NCI-H1092 treated with DMSO at 0.1 percent for 48 hours (cell line): ENCODE data around the gene CLEC14A.

Experiments used
- DNase-seq: peaks from one replicate; lab custom pipeline; 2025; lab: John Stamatoyannopoulos, UW

Gene CLEC14A, protein sequence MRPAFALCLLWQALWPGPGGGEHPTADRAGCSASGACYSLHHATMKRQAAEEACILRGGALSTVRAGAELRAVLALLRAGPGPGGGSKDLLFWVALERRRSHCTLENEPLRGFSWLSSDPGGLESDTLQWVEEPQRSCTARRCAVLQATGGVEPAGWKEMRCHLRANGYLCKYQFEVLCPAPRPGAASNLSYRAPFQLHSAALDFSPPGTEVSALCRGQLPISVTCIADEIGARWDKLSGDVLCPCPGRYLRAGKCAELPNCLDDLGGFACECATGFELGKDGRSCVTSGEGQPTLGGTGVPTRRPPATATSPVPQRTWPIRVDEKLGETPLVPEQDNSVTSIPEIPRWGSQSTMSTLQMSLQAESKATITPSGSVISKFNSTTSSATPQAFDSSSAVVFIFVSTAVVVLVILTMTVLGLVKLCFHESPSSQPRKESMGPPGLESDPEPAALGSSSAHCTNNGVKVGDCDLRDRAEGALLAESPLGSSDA

DNA sequence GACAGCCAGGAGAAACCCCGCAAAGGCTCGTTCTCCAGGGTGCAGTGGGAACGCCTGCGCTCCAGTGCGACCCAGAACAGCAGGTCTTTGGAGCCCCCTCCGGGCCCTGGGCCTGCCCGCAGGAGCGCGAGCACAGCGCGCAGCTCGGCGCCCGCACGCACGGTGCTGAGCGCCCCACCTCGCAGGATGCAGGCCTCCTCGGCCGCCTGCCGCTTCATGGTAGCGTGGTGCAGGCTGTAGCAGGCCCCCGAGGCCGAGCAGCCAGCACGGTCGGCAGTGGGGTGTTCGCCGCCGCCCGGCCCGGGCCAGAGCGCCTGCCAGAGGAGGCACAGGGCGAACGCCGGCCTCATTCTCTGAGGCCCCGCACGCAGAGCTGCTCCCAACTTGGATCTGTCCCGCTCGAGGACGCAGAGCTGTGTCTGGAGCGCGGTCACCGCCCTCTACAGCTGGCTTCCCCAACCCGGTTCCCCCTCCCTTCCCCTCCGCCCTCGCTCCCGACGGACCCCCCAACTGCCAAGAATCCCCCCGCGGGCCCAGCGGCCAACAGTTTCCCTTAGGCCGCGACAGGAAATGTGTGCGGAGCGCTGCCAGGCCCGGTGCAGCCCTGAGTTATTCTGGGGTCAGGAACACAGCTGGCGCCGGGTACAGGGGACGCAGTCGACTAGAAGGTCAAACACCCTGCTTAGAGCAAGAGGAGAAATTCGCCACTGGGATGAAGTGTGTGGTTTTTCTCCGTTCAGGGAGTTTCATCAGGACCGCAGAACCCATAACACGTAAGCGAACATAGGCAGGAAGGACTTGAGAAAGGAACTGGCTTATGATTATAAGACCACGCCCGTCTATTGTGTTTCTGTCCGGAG lies at the start of gene CLEC14A:
CLEC14A (minus strand) TSS at position 421 of the 860 bp plus-strand sequence; CDS start at position 350, 71 bp downstream.
- DNase-seq = no peak

DNA sequence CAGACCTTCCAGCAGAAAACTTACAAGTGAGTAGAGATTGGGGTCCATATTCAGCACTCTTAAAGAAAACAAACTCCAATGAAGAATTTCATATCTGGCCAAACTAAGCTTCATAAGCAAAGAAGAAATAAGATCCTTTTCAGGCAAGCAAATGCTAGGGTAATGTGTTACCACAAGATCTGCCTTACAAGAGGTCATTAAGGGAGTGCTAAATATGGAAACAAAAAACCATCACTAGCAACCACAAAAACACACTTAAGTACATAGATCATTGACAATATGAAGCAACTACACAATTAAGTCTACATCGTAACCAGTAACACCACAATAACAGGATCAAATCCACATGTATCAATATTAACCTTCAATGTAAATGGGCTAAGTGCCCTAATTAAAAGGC lies 47.1 kb upstream of the CLEC14A start:
- no peak for DNase-seq

DNA sequence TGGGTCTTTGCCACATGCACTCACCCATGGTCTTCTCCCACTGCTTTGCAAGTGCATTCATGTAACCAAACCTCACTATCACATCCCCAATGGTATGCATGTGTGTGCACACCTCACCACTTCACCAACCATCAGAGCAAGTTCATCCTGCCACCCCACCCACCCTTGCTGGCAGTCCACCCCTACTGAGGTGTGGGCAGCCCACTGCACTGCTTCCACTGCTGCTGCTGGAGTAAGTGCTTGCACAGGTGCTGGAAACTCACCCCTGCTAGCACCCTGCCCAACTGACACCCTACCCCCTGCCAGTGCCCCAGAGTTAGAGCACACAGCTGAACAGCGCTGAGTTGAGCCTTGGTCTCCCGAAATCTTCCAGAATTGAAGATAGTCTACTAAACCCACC lies 46.1 kb upstream of the CLEC14A start:
- no peak for DNase-seq

DNA sequence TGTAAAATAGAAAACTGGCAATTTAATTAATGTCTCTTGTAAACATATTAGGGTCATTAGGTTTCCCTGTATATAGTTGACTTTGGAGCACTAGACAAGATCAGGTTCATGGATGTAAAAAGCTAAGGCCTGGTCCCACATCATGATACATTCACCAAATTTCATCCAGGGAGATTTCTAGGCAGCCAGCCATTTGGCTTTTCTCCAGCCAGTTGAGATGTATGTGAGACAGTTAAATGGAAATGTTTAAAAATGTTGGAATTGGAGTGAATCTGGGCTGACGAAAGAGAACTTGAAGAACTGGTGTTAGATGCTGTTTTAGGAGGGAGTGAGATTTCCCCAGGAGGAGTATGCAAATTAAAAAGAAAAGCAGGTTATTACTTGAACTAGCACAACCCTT lies 41.8 kb upstream of the CLEC14A start:
- DNase-seq = no peak

DNA sequence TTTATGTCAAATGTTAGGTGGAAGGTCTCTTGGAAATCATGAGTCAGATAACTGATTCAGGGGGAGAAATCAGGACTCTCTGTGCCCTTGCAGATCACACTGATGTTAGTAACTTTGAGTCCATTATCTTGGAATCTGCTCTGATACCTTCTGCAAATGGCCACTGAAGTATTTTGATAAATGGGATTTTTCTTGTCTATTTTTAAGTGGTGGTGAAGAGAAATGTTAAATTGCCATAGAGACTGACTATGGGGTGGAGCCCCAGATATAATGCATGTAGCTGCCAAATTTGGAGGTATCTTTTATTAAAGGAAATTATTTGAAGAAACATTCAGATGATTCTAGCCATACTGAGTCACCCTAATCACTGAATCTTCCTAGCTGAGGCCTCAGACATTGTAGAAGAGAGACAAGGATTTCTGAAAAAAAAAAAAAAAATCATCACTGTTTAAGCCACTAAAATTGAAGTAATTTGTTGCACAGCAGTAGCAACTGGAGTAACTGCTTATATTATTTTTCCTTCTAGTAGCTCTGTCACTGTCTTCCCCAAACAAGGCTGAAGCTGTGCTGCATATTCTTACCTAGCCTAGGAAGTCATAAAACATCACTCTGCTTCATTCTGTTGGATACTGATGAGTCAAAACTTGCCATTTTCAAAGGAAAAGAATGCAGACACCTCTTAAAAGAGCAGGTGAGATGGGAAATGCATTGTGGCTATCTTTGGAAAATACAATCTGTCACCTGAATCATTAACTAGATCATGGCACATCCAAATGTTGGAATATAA lies 36.0 kb upstream of the CLEC14A start:
- DNase-seq = no peak

DNA sequence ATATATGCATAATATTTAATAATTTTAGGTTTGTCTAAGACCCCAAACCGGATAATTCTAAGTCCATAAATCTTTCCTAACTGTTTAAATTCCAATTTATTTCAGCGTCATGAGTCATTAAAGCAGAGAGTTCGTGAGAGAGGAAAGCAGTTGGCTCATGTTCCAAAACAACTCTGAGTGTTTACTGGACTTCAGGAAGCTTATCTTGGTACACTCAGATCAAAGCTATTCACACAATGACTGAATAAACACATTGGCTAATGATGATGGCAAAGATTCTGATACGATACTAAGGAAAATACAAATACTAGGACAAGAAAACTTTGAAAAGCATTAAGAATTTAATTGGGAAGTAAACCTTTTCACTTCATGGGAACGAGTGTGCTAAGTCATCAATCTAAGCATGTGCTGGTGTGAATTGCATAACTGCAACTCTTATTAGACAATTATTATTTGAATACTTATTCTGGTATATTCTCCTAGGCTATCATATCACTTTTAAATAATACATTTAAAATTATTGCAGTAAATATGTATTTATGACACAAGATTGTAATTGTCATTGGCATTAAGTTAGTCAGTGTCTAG lies 34.8 kb upstream of the CLEC14A start:
- no peak for DNase-seq

DNA sequence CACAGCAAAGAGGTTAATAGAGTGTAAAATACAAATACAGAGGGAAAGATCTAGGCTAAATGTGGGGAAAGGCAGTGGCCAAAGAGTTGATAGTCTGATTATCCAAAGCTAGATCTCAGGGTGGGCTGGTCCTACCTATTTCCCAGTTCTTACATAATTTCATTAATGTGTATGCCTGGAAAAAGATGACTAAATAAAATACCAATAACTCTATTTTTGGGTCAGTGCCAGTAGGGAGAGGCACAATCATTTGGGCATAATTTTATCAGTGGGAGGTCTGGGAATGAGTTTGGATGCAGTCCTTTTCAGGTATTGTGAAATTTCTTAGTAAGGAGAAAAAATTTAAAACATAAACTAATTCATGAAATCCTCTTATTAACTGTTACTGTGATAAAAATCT lies 30.6 kb upstream of the CLEC14A start:
- DNase-seq = no peak

DNA sequence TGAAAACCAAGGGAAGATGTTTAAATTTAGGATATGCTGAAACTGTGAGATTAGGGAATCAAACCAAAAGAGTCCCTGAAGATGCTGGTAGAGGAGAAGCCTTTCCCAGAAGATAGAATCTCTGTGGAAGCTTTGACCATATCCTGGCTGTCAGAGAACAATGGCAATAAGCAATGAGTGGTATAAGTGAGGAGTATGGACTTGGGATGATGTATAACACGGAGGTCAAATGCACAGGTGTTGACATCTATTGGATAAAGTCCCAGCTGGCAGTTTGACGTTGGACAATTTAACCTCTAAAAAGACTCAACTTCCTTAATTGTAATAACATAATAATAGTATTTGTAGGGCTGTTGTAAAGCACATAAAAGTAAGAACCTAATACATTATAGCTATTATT lies 30.1 kb upstream of the CLEC14A start:
- DNase-seq = no peak

DNA sequence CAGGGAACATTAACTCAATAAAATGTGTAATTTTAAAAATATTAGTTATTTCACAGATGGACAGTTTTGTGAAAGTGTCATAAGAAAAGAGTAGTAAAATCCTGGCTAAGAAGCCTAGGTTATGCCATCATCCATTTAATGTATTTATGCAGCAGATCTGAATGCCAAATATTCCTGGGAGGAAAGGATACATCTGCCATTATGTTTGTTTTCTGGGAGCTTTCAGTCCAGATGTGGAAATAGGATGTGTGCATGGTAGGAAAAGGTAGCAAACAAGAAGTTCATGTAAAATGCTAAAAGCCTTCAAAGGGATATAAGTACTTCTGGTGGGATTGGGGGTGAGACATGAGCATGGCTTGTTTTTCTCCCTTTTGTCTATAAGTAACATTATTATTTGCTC lies 27.0 kb upstream of the CLEC14A start:
- DNase-seq = no peak

DNA sequence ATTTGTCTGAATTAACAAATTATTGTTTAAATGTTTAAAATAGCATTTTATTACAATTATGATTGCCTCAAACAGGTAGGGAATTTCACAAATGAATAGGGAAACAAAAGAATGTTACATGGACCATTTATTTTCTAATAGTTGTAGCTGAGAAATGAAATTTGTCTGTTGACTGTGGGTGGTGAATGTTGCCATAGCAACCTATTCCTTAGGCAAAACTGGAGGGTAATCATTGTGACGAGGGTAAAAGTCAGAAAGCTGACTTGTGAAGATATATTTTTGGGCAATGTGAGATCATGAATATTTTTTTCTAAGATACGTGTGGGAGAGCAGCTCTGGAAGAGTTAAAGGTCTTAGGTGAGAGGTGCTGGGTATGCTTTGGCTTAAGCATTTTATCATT lies 24.2 kb upstream of the CLEC14A start:
- DNase-seq = no peak

DNA sequence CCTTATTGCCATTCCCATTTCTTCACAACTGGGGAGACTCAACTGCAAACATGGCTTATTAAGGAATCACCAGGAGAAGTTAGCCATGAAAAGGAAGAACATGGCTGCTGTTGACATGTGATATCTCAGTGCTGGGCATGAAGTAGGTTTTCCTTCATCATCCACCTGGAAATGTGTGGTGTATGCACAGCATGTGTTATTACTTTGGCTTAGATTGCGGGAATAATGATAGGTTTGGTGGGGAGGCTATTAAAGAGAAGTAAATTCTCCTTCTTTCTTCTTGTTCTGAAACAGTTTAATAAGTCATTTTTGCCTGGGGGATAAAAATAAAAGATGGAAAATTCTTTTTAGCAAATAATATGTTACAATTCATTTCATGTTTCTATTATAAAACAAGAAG lies 23.7 kb upstream of the CLEC14A start:
- DNase-seq = no peak

DNA sequence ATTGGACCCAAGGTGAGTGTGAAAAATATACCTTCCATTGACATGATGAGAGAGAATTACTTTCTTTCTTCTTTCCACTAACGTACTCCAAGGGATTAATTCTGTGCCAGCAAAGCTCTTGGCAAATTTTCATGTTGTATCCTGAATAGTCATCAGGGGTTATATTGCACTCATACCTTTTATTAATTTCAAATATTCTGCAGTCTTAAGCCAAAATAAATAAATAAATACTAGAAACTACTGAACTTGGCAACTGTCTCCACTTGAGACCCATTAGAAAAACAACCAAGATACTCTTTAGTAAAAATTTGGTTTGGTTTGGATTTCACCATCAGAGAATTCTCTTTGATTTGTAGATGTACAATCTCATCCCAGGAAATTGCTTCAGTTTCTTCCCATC lies 22.1 kb upstream of the CLEC14A start:
- peak; percentile 78 for DNase-seq

DNA sequence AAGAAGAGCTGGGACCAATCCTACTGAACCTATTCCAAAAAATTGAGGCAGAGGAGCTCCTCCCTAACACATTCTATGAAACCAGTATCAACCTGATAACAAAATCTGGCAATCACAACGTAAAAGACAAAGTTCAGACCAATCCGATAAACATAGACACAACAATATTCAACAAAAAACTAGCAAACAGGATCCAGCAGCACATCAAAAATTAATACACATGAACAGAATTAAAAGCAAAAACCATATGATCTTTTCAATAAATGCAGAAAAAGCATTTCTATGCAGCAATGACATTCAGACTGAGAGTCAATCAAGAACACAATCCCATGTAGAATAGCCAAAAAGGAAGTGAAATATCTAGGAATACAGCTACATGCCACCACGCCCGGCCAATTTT lies 7.0 kb upstream of the CLEC14A start:
- DNase-seq = no peak

DNA sequence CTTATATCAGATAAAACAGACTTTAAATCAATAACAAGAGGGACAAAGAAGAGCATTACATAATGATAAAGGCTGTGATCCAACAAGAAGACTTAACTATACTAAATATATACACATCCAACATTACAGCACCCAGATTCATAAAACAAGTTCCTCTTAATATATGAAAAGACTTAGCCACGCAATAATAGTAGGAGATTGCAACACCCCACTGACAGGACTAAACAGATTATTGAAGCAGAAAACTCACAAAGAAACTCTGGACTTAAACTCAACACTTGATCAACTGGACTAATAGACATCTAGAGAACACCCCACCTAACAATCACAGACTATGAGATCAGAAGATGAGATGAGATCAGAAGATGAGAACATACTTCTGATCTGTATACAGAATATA lies 5.7 kb upstream of the CLEC14A start:
- DNase-seq = no peak

DNA sequence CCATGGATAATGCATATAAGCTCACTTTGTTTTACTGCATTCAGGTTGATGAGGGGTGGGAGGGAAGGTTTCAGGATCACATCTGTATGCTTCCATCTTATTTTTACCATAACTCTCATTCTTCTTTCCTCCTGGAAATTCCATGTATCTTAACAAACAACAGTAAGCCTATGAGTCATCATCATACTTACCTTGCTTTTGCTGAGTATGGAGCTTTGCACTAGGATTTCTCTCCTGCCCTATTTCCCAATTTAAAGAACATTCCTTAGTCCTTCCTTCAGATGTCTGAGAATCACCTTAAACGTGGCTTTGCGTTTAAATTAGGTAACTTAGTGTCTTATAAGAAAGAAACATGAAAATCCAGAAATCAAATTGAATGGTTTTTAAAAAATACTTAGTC lies 1.6 kb upstream of the CLEC14A start:
- DNase-seq = no peak

DNA sequence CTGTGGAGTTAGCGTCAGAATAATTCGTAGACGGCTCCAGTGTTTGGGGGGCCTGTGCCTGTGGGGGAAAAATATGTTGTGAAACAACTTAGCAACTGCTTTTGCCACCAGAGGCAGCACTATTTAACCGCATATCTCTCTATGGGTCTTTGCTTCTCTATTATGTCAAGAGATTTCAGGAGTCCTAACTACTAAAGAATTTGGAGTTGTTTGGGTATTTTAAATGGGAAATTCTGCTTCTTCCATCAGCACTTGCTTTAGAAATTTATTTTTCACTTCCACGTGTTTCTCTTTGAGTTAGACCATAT lies 594 bp upstream of the CLEC14A start:
- no peak for DNase-seq

DNA sequence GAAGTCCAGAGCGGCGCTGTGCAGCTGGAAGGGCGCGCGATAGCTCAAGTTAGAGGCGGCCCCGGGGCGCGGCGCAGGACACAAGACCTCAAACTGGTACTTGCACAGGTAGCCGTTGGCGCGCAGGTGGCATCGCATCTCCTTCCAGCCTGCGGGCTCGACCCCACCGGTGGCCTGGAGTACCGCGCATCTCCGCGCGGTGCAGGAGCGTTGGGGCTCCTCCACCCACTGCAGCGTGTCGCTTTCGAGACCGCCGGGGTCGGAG lies 553 bp downstream of the CLEC14A start:
- DNase-seq = no peak

DNA sequence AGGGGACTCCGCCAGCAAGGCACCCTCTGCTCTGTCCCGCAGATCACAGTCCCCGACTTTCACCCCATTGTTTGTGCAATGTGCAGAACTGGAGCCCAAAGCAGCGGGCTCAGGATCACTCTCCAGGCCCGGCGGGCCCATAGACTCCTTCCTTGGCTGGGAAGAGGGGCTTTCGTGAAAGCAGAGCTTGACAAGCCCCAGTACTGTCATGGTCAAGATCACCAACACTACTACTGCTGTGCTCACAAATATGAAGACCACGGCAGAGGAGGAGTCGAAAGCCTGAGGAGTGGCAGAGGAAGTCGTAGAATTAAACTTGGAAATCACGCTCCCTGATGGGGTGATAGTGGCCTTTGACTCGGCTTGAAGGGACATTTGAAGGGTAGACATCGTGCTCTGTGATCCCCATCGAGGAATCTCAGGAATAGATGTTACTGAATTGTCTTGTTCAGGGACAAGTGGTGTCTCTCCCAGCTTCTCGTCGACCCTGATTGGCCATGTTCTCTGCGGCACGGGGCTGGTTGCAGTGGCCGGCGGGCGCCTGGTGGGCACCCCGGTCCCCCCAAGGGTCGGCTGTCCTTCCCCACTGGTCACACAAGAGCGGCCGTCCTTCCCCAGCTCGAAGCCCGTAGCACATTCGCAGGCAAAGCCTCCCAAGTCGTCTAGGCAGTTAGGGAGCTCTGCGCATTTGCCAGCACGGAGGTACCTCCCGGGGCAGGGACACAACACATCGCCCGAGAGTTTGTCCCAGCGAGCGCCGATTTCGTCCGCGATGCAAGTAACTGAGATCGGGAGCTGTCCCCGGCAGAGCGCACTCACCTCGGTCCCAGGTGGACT lies 1.1 kb downstream of the CLEC14A start:
- DNase-seq = no peak

DNA sequence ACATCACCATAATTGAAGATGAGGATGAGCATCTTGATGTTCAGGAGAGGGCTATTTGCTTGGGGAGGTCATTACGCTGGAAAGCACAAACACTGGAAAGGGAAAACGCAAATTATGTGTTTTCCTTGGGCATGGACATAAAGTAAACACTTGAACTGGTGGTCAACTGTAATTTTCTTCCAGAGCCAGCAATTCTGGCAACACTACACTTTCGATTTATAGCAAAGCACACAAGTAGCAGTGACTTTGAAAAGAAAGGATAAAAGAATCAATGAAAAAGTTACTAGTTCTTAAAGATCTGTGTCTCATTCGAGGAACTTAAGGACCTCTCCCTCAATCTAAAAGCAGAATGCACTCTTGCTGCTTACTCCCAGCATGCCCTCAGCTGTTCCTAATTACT lies 2.2 kb downstream of the CLEC14A start:
- DNase-seq = no peak

DNA sequence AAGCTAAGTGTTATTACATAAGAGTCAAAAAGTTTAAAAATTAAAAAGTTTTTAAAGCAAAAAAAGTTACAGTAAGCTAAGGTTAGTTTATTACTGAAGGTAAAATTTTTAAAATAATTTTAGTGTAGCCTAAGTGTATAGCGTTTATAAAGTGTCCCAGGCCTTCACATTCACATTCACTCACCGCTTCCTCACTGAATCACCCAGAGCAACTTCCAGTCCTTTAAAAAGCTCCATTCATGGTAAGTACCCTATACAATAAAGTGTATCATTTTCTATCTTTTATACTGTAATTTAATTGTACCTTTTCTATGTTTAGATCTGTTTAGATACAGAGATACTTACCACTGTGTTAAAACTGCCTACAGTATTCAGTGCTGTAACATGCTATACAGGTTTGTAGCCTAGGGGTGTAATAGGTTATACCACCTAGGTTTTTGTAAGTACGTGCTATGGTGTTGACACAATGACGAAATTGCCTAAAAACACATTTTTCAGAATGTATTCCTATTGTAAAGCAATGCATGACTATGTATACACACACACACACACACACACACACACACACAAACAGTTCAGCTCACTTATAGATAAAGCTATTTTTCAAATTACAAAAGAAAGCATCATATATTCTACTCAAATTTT lies 3.7 kb downstream of the CLEC14A start:
- DNase-seq = no peak

DNA sequence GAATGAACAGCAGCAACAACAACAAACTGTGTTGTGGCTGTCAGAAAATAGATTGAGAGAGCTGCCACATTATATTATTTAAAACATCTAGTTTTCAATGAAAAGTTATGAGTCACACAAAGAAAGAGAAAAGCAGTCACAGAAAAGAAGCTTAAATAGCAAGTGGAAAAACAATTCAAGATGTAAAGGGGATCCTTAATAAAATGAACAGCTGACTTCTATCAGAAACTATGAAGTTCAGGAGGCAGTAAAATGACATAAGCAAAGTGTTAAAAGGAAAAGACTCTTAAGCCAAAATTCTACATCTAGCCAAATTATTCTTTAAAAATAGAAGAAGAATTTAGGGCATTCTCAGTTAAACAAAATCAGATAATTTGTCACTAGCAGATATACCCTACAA lies 5.6 kb downstream of the CLEC14A start:
- DNase-seq = no peak
